Osteocyte (in vitro differentiated cells): ENCODE data around the gene PPP2R5C. TPM values are rescaled to one million over a fixed set of nuclear protein-coding genes. Genes with fewer than 3 reads are reported as not detected.

Source experiments
- DNase-seq: peaks from one replicate; pipeline ENCODE4 v3.0.0; 2021; ENCODE audit warnings: mixed read lengths; ENCODE audit not compliant: unreplicated experiment; ENCODE audit errors: extremely low spot score
- H3K27ac Mint-ChIP-seq: one replicate; pipeline ENCODE4 v1.8.0; 2021; ENCODE audit warnings: mild to moderate bottlenecking, mixed read lengths; ENCODE audit not compliant: unreplicated experiment
- H3K27me3 Mint-ChIP-seq: one replicate; pipeline ENCODE4 v1.8.0; 2021; ENCODE audit warnings: mixed read lengths; ENCODE audit not compliant: unreplicated experiment
- H3K36me3 Mint-ChIP-seq: one replicate; pipeline ENCODE4 v1.8.0; 2021; ENCODE audit warnings: mixed read lengths; ENCODE audit not compliant: unreplicated experiment
- H3K4me1 Mint-ChIP-seq: one replicate; pipeline ENCODE4 v1.8.0; 2021; ENCODE audit warnings: mixed read lengths; ENCODE audit not compliant: unreplicated experiment
- H3K4me3 Mint-ChIP-seq: one replicate; pipeline ENCODE4 v1.8.0; 2021; ENCODE audit warnings: mild to moderate bottlenecking, moderate library complexity, mixed read lengths; ENCODE audit not compliant: unreplicated experiment
- H3K9me3 Mint-ChIP-seq: one replicate; pipeline ENCODE4 v1.8.0; 2021; ENCODE audit warnings: mixed read lengths; ENCODE audit not compliant: unreplicated experiment
- total RNA-seq: library from RNA; stranded (reverse); gene quantifications from 2 replicates; pipeline ENCODE4 v1.2.1, GENCODE V29; 2021
- TF ChIP-seq, protein P1 (sequence below): fragments of 200-600 bp; sonication (generic); IDR thresholded peaks from 2 replicates; pipeline ENCODE4 v1.5.0; 2021; ENCODE audit warnings: antibody characterized with exemption, mild to moderate bottlenecking, moderate library complexity

PPP2R5C gene
- total RNA-seq, 1 donor from 2014 or later: 116 TPM

DNA sequence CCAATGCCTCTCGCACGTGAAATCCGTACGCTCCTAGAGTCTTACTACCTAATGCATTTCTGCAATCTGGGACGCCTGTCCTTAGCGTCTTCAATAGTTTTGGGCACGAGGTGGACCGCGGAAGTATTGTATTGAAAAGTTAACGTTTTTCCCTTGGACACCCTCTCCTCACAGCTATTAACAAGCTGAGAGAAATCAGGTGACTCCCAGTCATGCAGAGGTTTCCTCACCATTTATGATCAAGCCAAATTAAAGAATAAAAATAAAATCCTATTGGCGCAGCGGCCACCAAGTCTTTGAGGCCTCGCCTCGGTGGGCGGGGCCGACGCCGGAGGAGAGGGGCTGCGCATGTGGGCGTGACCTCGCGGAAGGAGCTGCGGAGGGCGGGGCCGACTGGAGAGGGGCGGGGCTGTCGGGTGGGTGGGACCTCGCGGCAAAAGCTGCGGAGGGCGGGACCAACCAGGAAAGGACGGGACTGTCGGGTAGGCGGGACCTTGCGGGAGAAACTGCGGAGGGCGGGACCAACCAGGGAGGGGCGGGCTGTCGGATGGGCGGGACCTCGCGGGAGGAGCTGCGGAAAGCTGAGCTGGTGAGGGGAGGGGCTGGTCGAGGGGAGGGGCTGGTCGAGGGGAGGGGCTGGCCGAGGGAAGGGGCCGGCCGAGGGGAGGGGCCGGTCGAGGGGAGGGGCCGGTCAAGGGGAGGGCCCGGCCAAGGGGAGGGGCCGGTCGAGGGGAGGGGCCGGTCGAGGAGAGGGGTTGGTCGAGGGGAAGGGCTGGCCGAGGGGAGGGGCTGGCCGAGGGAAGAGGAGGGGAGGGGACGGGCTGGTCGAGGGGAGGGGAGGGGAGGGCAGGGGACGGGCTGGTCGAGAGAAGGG is 1.1 kb upstream of the PPP2R5C start:
- peaks cover 30% of the 10 kb centered on the region for H3K27me3 Mint-ChIP-seq
- peaks cover 15% of the 10 kb centered on the region for H3K4me1 Mint-ChIP-seq
- peaks cover 17% of the 10 kb centered on the region for H3K36me3 Mint-ChIP-seq
- H3K27ac Mint-ChIP-seq: no peak overlapping the region
- H3K9me3 Mint-ChIP-seq: no peaks in the 10 kb centered on the region
- TF ChIP-seq, protein P1, sequence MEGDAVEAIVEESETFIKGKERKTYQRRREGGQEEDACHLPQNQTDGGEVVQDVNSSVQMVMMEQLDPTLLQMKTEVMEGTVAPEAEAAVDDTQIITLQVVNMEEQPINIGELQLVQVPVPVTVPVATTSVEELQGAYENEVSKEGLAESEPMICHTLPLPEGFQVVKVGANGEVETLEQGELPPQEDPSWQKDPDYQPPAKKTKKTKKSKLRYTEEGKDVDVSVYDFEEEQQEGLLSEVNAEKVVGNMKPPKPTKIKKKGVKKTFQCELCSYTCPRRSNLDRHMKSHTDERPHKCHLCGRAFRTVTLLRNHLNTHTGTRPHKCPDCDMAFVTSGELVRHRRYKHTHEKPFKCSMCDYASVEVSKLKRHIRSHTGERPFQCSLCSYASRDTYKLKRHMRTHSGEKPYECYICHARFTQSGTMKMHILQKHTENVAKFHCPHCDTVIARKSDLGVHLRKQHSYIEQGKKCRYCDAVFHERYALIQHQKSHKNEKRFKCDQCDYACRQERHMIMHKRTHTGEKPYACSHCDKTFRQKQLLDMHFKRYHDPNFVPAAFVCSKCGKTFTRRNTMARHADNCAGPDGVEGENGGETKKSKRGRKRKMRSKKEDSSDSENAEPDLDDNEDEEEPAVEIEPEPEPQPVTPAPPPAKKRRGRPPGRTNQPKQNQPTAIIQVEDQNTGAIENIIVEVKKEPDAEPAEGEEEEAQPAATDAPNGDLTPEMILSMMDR: no peak
- H3K4me3 Mint-ChIP-seq: peak overlapping the region; percentile 56
- peak; percentile 99 for DNase-seq

- no peak for DNase-seq
- Mint-ChIP-seq H3K4me1 (peaks cover 15% of the 10 kb centered on the region), H3K36me3 (peaks cover 26% of the 10 kb centered on the region), H3K4me3 (peak overlapping the region; percentile 82), H3K9me3 (no peaks in the 10 kb centered on the region), H3K27me3 (peaks cover 19% of the 10 kb centered on the region), H3K27ac (no peak overlapping the region)
- TF ChIP-seq, protein P1: no peak
Observed at GRCh38 chr14:101761881-101762529, 496 bp downstream of the PPP2R5C start.

DNA sequence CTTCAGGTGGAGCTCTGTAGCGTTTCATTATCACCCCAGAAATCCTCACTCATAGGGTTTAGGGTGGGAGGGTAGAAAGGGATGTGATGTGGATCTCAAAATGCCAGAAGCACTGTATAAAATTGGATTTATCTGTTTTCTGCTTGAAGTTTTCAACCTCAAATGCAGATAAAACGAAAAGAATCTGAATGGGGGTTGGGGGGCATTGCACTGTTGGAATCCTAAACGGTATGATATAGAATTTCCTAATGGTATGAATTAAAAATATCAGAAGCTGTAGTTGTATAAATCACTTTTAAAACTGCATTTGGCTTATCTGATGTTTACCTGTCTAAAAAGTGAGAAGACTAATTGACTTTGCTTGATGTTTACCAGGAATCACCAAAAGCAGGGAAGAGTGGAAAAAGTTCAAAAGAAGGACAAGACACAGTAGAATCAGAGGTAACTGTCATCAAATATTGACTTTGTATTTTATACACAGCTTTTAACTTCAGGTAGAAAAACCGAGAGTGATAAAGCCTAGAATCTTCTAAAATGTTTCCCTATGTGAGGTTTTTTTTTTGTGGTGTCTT is 1.1 kb downstream of the PPP2R5C start:
- no peaks in the 10 kb centered on the region for H3K9me3 Mint-ChIP-seq
- peaks cover 15% of the 10 kb centered on the region for H3K4me1 Mint-ChIP-seq
- DNase-seq: no peak
- no peak overlapping the region for H3K27ac Mint-ChIP-seq
- H3K4me3 Mint-ChIP-seq: peak overlapping the region; percentile 82
- TF ChIP-seq, protein P1: no peak
- peaks cover 26% of the 10 kb centered on the region for H3K36me3 Mint-ChIP-seq
- peaks cover 15% of the 10 kb centered on the region for H3K27me3 Mint-ChIP-seq

DNA sequence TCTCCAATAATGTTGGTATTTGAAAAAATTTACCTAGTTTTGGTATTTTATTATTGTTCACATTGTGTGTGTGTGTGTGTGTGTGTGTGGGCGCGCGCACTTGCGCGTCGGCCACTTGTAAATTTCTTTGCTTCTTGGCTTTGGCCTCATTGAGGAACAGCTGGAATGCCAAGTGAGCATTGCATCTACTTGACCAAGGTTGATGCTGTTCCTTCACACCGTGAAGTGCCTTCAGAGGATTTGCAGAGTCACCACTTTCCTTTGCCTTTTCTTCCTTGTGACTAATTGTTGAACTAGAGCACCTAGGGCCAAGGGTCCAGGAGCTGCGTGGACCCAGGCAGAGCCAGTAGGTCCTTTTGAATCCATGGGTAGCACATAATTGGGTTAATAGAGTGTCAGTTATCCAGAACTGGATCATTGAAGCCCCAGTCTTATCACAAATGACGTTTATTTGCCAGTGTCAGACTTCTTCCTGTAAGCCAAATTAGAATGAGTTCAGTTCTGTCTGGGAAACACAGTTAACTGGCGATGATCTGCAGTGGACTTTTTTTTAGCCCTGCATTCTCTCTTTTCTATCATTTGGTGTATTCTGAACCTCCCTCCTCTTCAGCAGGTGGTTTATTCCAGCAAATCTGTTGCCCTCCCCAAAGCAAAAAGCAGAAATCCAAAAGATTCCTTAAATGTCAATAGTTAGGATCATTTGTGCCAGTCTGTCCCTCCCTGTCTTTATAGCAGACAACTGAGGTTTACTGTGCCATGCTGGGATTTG is 2.6 kb downstream of the PPP2R5C start:
- no peak for DNase-seq
- no peak overlapping the region for H3K27ac Mint-ChIP-seq
- no peak overlapping the region for H3K4me3 Mint-ChIP-seq
- no peaks in the 10 kb centered on the region for H3K9me3 Mint-ChIP-seq
- peaks cover 3% of the 10 kb centered on the region for H3K27me3 Mint-ChIP-seq
- H3K36me3 Mint-ChIP-seq: peaks cover 26% of the 10 kb centered on the region
- peaks cover 15% of the 10 kb centered on the region for H3K4me1 Mint-ChIP-seq
- TF ChIP-seq, protein P1: no peak
